GM19193 (cell line): ENCODE data around the gene AP5Z1.

Experiments
- POLR2A ChIP-seq: IDR thresholded peaks from 4 replicates; pipeline ENCODE4 v1.6.1; 2011; ENCODE audit not compliant: insufficient read depth, insufficient read length; ENCODE audit errors: extremely low read depth

The AP5Z1 gene

DNA sequence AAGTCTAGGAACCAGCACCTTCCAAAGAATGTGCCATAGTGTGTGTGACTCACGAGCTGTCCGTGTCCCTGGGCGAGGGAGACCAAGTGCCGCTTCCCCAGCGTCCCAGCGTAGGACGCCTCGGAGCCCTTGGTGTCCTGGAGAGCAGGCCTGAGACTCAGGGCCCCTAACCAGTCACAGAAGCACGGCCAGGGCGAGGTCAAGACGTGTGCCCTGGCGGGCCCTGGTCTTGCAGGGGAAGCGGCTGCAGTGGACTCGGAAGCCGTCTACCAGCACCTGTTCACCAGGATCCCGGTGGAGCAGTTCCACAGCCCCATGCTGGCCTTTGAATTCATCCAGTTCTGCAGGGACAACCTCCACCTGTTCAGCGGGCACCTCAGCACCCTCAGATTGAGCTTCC is 10.6 kb downstream of the AP5Z1 start:
- TF ChIP-seq POLR2A = no peak

DNA sequence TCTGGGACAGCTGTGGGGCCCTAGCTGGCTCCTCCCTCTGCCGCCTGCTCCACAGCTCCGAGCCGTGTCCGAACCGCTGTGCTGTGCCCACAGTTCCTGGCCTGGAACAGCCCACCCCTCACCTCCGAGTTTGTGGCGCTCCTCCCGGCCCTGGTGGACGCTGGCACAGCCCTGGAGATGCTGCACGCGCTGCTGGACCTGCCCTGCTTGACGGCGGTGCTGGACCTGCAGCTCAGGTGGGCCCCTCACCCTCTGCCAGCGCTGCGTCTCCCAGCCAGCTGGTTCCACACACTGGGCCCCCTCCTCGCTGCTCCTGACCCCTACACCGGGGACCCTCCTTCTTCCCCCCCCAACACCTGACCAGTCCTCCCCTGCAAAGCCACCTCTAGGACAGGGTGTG is 12.1 kb downstream of the AP5Z1 start:
- TF ChIP-seq POLR2A = no peak

DNA sequence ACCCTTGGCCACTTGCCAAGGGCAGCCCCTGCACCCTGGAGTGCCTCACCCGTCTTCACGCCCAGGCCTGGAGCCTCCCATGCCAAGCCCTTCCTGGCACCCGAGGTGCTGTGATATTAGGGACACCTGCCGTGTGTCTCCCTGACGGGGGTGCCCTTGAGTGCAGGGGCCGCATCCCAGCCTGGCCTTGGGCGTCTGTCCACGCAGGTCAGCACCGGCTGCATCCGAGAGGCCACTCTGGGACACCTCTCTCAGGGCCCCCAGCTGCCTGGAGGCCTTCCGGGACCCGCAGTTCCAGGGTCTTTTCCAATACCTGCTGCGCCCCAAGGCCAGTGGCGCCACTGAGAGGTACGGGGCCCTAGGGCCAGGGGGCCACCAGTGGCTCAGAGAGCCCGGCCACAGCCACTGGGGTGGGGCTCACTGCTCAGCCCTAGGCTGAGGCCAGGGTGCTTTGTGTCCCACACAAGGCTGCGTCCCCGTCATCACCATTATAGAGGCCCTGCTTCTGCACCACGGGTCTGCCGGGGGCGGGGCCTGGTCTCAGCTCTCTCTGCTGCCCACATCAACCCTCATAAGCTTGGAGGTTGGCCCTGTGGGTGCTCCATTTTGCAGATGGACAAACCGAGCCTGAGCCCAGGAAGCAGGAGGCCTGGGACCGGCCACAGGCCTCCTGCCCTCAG is 12.7 kb downstream of the AP5Z1 start:
- TF ChIP-seq POLR2A = no peak

DNA sequence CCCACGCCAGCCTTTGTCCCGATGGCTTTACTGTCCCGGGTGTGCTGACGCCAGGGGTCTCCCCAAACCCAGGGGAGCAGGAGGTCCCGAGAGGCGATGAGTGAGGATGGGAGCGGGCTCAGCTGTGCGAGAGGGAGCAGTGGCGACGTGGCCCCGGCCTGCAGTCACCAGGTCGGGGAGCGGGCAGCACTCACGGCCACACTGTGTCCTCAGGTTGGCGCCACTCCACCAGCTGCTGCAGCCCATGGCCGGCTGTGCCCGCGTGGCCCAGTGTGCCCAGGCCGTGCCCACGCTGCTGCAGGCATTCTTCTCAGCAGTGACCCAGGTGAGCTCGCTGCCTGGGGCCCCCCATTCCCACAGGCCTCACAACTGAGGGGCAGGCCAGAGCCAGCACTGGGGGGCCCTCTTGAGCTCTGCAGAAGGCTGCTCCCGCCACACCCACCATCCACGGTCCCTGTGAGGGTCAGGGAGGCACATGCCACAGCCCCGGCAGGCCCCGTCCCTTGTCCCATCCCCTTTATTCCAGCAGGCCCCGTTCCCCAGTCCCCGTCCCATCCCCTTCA is 13.3 kb downstream of the AP5Z1 start:
- peak; percentile 16 for TF ChIP-seq POLR2A

DNA sequence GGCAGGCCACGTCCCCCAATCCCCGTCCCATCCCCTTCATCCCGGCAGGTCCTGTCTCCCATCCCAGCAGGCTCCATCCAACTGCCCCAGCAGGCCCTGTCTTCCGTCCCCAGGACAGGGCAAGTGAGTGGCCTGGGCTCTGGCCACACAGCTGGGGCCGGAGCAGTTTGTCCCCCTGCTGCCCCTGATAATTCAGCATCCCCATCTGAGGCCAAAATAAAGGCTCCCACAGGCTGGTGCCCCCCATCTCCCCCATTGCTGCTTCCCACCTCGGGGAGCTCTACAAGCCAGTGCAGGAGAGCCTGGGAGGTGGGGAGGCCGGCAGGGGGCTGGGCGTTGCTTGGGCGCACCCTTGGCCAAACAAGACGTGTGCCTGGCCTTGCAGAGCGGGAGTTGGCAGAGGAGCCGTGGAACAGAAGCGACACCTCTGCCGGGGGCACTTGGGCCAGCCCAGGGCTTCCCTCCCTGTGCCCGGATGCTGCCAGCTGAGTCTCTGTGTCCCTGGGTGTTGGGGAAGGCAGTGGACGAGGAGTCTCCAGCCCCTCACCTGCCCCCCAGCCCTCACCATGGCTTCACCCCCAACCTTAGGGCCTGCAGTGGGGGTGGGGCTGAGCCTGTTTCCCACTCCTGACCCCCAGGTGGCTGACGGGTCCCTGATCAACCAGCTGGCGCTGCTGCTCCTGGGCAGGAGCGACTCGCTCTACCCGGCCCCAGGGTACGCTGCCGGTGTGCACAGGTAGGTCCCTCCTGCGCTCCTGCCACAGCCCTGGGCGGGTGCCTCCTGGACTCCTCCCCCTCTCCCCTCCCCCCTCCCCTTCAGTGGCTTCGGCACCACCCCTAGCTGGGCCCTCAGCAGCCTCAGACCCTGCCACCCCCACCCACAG is 14.0 kb downstream of the AP5Z1 start:
- TF ChIP-seq POLR2A = no peak

DNA sequence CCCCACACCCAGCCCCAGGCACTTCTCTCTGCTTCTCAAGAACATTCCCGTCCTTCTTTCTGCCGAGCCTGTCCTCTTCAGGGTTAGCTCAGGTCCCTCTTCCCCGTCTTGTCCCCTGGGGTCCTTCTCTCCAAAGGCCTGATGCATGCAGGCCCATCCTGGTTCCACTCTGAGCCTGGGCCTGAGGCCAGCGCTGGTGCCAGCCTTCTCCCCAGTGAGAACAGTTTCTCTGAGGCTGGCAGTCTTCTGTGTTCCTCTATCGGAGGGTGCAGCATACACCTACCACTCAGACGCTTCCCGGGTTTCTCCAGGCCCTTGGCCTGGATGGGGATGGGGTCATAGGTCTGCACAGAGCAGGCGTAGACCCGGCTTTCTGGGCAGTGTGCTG is 14.6 kb downstream of the AP5Z1 start:
- no peak for TF ChIP-seq POLR2A

DNA sequence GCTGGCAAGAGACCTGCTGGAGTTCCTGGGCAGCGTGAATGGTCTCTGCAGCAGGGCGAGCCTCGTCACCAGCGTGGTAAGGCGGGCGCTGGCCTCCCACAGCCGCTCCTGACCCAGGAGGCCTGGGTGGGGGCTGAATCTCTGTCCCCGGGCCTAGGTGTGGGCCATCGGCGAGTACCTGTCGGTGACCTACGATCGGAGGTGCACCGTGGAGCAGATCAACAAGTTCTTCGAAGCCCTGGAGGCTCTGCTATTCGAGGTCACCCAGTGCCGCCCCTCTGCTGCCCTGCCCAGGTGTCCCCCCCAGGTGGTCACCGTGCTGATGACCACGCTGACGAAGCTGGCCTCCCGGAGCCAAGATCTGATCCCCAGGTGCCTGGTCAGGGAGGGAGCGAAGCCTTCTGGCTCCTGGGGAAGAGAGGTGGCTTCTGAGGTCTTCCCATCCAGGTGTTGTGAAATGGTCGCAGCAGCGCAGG is 15.1 kb downstream of the AP5Z1 start:
- no peak for TF ChIP-seq POLR2A

DNA sequence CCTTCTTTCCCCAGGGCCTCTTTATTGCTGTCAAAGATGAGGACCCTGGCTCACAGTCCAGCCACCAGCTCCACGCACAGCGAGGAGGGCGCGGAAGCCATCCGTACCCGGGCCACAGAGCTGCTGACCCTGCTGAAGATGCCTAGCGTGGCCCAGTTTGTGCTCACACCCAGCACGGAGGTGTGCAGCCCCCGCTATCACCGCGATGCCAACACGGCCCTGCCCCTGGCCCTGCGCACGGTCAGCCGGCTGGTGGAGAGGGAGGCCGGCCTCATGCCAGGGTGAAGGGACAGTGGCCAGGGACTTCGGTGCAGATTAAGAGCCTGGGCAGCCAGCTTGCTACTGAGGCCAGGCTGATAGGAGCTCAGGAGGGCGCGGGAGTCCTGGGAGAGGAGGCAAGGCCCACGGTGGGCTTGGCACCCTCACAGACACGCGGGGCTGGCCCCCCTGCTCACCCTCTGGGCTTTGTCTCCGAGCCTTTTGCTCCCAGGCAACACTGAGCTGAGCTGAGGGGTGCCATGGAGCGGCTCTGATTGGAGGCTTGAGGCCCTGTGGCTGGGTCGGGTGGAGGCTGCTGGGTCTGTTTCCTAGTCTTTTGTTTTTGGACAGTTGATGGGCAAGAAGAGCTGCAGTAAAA is 15.8 kb downstream of the AP5Z1 start:
- TF ChIP-seq POLR2A = no peak

DNA sequence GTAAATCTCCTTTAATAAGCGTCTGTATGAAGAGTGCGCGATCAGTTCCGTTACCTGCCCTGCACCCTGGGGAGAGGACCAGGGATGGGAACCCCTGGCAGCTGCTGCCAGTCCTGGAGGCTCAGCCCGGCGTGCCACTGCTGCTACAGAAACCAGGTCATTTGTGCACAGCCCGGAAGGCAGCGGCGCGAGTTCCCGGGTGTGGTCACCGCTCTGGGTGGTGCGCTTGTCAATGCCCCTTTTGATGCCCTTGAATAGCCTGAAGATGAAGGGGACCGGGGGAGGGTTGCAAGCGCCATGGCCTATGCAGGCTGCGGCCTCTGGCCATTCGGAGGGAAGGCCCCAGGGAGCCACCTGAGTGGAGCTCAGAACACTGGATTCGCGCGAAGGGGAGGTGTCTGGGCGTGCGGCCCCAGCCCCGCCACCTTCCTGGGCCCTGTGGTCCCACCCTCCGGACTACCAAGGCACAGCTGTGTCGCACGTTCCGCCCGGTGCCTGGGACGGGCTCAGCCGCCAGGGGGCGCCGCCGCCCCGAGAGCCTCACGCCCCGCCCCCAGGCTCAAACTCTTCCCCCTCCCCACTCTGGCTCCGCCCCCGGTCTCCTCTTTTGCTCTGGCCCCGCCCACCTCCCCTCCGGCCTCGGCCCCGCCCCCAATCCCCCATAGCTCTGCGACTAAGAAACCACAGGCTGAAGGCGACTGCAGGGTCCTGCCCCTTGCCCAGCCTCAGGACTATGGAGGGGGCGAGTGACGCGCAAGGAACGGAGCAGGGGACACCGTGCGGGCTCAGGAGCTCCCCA is 16.5 kb downstream of the AP5Z1 start:
- no peak for TF ChIP-seq POLR2A

DNA sequence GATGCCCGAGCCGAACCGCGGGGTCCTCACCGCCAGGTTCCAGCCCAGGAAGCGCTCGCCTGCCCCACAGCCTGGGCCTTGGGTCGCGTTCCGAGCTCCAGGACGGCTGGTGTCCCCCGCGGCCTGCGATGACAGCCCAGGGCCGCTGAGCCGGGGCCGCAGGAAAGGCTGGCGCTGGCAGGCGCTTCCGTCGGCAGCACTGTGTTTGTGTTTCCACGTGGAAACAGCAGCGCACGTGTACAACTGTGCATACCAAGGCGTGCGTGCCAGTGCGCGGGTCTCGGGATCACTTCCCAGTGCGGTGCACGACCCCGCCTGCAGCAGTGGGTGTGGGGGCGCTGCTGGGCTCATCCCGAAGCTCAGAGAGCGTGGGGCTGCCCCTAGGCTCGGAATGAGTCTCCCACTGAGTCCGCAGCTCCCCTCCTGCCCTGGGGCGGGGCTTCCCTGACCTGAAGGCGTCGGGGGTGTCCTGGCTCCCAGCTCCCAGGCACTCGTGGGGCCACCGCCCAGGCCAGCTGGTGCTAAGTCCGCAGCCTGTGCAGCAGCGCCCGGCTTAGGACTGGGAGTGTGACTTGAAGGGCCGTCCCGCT is 17.2 kb downstream of the AP5Z1 start:
- TF ChIP-seq POLR2A = no peak

DNA sequence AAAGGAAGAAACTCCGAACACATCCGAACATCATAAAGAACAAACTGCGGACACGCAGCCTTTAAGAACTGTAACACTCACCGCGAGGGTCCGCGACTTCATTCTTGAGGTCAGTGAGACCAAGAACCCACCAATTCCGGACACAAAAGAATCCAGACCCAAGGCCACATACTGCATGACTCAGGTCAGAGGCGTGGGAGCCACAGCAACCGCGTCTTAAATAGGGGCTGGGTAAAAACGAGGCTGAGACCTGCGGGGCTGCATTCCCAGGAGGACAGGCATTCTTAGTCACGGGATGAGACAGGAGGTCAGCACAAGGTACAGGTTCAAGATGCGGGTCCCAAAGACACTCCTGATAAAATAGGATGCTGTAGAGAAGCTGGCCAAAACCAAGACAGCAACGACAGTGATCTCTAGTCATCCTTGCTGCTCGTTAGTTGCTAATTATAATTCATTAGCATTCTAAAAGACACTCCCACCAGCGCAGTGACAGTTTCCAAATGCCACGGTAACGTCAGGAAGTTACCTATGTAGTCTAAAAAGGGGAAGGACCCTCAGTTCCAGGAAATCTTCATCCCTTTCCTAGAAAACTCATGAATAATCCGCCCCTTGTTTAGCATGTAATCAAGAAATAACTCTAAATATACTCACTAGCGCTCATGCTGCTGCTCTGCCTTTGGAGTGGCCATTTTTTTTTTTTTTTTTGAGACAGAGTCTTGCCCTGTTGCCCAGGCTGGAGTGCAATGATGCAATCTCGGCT is 19.3 kb downstream of the AP5Z1 start:
- no peak for TF ChIP-seq POLR2A

DNA sequence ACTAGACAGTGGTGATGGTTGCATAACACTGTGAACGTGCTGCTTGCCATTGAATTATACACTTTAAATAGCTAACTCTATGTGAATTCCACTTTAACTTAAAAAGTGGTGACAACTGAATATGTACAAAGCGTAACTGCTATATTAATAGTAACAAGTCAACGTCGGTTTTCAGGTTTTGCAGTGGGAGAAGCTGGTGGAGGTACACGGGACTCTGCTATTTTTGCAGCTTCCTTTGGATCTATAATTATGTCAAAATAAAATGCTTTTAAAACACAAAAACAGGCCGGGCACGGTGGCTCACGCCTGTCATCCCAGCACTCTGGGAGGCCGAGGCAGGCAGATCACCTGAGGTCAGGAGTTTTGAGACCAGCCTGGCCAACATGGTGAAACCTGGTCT is 21.0 kb downstream of the AP5Z1 start:
- no peak for TF ChIP-seq POLR2A
